GM19025 (cell line): ENCODE measurements around the gene TMEM134.
"Not testable (repeated sequence)": the region's sequence is repeated elsewhere in the genome, so short reads cannot be mapped to it uniquely, and the experiment has no call there.

ENCODE experiments used
- ATAC-seq: cut with Tn5 transposase; IDR thresholded peaks from one replicate; pipeline ENCODE4 v1.9.1; 2021; ENCODE audit warnings: mild to moderate bottlenecking, low read depth, moderate library complexity; ENCODE audit not compliant: unreplicated experiment

TMEM134 gene

GRCh38 chr11:67428052-67429001, 40.7 kb downstream of the TMEM134 start, which contains the start of gene RPS6KB2:
Gene RPS6KB2 (plus strand): TSS chr11:67428494. CDS start chr11:67428546, 52 bp downstream.
- ATAC-seq: peak; percentile 74

- not testable (repeated sequence) for ATAC-seq
These were observed 41.6 kb downstream of the TMEM134 start for GRCh38 chr11:67427364-67427859.

GRCh38 chr11:67423891-67424613, 45.0 kb downstream of the TMEM134 start:
- no peak for ATAC-seq

DNA sequence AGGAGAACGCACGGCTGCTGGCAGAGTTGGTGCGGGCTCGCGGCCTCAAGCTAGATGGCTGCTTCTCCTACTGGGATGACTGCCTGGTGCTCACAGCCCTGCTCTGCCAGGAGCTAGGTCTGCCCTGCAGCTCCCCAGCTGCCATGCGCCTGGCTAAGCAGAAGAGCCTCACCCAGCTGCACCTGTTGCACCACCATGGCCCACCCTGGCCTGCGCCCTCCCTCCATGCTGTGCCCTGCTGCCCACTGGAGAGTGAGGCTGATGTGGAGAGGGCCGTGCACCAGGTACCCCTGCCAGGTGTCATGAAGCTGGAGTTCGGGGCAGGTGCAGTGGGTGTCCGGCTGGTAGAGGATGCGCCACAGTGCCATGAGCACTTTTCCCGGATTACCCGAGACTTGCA, 45.6 kb downstream of the TMEM134 start:
- ATAC-seq: no peak

DNA sequence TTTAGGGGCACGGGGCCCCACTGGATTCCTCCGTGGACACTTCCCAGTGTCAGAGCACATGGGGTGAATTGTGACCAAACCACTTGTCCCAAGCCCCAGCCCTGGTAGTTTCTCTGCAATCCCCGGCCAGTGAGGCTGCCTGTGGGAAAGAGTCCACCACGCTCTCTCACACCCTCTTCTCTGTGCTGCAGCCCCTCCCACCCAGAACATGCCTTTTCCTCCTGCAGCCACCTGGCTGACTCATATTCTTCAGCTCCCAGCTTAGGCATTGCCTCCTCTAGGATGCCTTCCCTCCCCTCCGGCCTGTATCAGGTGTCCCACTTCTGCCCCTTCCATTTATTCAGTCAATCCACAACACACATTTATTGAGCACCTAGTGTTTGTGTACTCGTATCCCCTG, 46.2 kb downstream of the TMEM134 start:
- no peak for ATAC-seq

DNA sequence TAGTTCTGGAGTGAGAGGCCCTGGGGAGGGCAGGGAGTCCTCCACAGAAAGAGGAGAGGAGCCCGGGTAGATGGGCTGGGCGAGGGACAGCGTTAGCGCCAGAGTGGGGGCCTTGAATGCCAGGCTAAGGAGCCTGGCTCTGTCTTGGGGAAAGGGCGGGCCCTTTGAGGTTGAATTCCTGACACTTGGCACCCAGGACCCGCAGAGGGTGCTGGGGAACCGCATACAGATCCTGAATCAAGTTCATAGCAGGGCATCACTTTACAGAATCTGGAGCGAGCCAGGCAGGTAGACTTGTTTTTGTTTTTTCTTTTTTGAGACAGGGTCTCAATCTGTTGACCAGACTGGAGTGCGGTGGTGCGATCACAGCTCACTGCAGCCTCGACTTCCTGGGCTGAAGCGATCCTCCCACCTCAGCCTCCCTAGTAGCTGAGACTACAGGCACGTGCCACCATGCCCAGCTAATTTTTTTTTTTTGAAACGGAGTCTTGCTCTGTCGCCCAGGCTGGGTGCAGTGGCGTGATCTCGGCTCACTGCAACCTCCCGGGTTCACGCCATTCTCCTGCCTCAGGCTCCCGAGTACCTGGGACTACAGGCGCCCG, 47.5 kb downstream of the TMEM134 start:
- ATAC-seq: no peak

DNA sequence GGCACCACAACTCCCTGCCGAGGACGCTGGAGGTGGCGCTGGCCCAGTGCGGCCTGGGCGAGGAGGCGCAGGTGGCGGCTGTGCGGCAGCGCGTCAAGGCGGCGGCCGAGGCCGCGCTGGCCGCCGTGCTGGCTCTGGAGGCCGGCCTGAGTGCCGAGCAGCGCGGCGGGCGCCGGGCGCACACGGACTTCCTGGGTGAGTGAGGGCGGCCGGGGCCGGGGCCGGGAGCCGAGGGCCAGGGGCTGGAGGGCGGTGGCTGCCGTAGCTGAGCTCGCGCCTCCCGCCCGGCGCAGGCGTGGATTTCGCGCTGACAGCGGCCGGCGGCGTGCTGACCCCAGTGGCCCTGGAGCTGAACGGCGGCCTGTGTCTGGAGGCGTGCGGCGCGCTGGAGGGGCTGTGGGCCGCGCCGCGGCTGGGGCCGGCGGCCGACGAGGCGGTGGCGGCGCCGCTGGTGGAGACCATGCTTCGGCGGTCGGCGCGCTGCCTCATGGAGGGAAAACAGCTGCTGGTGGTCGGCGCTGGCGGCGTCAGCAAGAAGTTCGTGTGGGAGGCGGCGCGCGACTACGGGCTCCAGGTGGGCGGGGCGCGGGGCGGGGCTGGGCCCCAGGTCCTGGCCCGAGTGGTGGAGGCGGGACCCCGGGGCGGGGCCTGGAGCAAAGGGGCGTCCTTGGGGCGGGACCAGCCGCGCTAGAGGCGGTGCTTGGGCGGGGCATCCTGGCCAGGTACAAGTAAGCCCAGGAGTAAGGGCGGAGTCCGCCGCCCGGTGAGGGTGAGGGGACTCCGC, 48.2 kb downstream of the TMEM134 start:
- ATAC-seq: peak; percentile 90

GRCh38 chr11:67420147-67420645, 48.9 kb downstream of the TMEM134 start:
- no peak for ATAC-seq

- ATAC-seq: no peak
These were observed 49.6 kb downstream of the TMEM134 start for GRCh38 chr11:67419325-67420049.

DNA sequence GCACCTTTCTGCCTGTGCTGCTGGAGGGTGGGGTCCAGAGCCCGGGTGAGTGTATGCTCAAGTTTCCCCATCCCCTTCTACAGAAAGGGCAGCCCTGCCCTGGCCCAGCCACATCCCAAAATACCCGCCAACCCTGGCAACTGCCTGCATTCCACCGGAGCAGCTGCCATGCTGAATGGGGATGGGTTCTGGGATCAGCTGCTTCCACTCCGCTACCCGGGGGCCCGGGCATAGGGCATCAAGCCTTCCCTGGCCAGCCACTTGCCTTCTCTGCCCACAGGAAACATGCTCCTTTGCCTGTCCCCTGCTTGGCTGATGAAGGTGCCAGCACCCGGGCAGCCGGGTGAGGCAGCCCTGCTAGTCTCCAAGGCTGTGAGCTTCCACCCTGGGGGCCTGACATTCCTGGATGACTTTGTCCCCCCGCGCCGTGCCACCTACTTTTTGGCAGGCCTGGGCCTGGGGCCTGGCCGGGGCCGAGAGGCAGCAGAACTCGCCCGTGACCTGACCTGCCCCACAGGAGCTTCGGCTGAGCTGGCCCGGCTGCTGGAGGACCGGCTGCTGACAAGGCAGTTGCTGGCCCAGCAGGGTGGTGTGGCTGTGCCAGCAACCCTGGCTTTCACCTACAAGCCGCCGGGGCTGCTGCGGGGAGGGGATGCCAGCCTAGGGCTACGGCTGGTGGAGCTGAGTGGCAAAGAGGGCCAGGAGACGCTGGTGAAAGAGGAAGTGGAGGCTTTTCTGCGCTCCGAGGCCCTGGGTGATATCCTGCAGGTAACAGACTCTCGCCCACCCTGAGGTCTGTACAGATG, 50.4 kb downstream of the TMEM134 start:
- ATAC-seq: no peak

GRCh38 chr11:67417425-67417824, 51.6 kb downstream of the TMEM134 start:
- no peak for ATAC-seq

GRCh38 chr11:67416416-67417335, 52.4 kb downstream of the TMEM134 start:
- ATAC-seq: no peak

GRCh38 chr11:67415501-67416304, 53.3 kb downstream of the TMEM134 start, which contains the start of gene CARNS1:
Gene CARNS1 (plus strand): TSS chr11:67415678. CDS start chr11:67416200, 522 bp downstream.
- ATAC-seq: no peak

DNA sequence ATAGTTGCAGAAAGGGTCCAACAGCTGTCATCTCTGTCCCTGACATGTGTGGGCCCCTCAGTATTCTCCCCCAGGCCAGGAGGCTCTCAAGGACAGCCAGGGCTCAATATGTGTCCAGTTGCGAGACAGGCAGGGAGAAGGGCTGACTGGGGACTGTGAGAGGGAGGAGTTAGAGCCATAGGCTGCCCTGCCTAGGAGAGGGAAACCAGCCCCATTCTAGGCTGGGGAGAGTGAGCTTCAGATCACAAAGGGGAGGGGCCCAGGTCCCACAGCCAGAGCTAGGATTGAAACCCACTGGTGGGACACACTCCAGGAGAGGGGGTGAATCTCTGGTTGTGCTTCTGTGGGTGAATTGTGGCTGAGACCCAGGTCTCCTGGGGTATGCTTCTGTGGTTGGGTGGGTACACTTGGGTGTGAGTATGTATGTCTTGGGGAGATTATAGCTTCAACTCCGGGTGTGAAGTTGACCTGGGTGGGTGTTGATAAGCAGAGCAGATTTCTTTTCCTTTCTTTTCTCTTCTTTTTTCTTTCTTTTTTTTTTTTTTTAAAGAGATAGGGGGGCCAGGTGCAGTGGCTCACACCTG, 55.7 kb downstream of the TMEM134 start:
- no peak for ATAC-seq

GRCh38 chr11:67412495-67413179, 56.4 kb downstream of the TMEM134 start:
- ATAC-seq: no peak

DNA sequence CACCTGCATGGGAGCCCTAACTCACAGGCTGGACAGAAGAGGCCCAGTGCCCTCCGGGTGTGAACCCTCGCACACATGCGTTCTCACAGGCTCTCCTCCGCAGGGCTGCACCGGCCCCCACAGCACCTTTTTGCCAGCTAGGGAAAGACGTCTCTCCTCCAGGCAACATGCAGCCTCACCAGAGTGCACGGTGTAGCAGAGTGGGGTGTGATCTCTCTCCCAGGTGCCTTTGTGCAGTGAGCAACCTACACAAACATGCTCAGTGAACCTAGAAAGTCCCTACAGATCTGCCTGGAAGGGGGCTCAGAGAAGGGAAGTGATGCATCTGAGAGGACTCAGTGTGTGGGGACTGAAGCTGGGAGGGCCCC, 57.3 kb downstream of the TMEM134 start:
- no peak for ATAC-seq
